HUES64 (cell line): Measurements from ENCODE around the gene UMAD1.
A peak's percentile ranks its signal among the peaks of the same experiment; 100 is the strongest.

Source experiments
- H3K27ac ChIP-seq: 2 replicates; pipeline ENCODE4 v1.7.0; 2013; ENCODE audit warnings: low read depth, low read length, inconsistent platforms
- H3K27me3 ChIP-seq: 2 replicates; pipeline ENCODE4 v1.6.1; 2013; ENCODE audit warnings: mild to moderate bottlenecking, low read length; ENCODE audit not compliant: insufficient read depth
- H3K36me3 ChIP-seq: 2 replicates; pipeline ENCODE4 v1.6.1; 2013; ENCODE audit warnings: mild to moderate bottlenecking, low read length; ENCODE audit not compliant: insufficient read depth
- H3K4me1 ChIP-seq: 2 replicates; pipeline ENCODE4 v1.6.1; 2013; ENCODE audit warnings: mild to moderate bottlenecking, low read length, moderate library complexity; ENCODE audit not compliant: insufficient read depth
- H3K4me3 ChIP-seq: 2 replicates; pipeline ENCODE4 v1.5.1; 2013; ENCODE audit warnings: mild to moderate bottlenecking, low read length, moderate library complexity
- H3K9ac ChIP-seq: 2 replicates; pipeline ENCODE4 v1.6.1; 2013; ENCODE audit warnings: mild to moderate bottlenecking, low read depth, low read length
- H3K9me3 ChIP-seq: 2 replicates; pipeline ENCODE4 v1.6.1; 2013; ENCODE audit warnings: low read depth, low read length; ENCODE audit not compliant: insufficient read depth
- whole genome bisulfite sequencing: fragments of 150-250, 120-280 bp; methylation state at CpG from one replicate; pipeline ENCODE4 v1.1.7; 2013; ENCODE audit warnings: missing lambda C conversion rate; 5-methylcytosine and 5-hydroxymethylcytosine counted together

UMAD1 gene

DNA sequence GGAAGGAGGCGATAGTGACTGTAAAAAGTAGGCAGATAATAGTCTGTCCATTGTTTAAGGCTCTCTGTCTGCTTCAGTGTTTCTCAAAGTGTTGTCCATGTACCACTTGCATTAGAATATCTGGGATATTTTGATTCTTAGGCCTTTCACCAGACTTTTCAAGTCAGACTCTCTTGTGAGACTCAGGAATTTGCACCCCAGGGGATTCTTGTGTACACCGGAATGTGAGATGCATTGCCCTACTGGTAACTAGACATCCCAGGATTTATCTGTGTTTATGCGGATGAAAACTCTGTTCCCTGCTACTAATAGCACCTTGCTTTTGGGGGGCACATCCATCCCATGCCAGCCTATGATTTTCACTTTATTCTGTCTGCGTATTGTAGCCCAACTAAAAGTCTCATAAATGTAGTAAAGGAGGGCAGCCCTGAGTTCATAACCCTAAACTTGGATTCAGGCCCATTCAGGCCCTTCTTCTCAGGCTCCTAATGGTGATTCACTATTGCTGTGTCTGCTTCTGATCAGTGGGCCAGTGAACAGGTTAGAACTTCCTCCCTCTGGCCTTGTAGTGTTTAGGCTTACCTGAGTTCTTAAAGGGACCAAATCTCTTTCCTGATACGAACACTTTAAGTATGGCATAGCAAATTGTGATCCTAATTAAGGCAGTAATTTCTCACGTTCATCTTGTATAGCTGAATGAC is 149.6 kb downstream of the UMAD1 start:
- WGBS = 95% methylated on average over 6 of the region's 6 CpGs
- H3K9ac ChIP-seq = no peak overlapping the region
- no peaks in the 10 kb centered on the region for H3K27me3 ChIP-seq
- no peaks in the 10 kb centered on the region for H3K36me3 ChIP-seq
- no peak overlapping the region for H3K4me3 ChIP-seq
- H3K9me3 ChIP-seq = no peaks in the 10 kb centered on the region
- peaks cover 47% of the 10 kb centered on the region for H3K4me1 ChIP-seq
- no peak overlapping the region for H3K27ac ChIP-seq

DNA sequence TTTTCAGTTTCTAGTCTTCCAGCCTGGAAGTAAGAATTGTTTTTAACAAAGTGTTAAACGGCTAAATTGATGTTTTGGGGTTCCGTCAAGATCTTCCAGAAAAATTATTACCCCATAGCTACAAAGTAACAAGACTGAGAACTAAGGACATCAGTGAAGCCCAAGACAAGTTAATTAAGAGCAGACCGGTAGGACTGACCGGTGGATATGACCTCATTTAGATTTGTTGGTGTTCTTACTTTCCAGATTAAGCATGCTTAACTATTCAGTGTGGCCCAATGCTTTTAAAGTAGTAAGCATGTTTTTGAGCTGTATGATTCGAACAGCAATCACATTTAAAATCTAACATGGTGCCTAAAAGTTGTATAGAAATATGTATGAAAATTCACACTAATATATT is 151.0 kb downstream of the UMAD1 start:
- Histone ChIP-seq H3K9me3 (no peaks in the 10 kb centered on the region), H3K36me3 (no peaks in the 10 kb centered on the region), H3K27ac (no peak overlapping the region), H3K4me3 (no peak overlapping the region), H3K27me3 (no peaks in the 10 kb centered on the region), H3K9ac (no peak overlapping the region), H3K4me1 (peaks cover 55% of the 10 kb centered on the region)
- WGBS = 93% methylated on average over 4 of the region's 5 CpGs

DNA sequence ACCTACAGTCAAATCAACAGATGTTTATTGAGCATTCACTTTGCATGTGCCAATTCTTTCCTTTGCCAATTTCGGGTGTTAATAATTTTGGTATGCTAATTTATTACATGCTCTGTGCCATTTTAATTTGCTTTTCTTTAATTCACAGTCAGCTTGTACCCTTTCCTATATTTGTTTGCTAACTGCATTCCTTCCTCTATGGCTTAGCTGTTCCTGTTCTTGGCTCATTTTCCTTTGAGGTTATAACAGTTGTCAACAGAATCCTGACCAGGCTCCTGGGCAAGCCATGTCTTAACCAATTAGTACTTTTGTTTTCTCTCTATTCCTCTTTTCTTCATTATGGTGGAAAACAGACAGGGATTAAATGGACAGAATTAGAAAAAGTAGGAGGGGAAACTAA is 151.5 kb downstream of the UMAD1 start:
- no peaks in the 10 kb centered on the region for H3K27me3 ChIP-seq
- H3K27ac ChIP-seq = peak overlapping the region; percentile 67; the same call in 1 of the 2 replicates
- no peak overlapping the region for H3K9ac ChIP-seq
- 0 out of 2 replicates have a peak, but pooled peaks cover 1% of the 10 kb centered on the region for H3K36me3 ChIP-seq
- H3K4me3 ChIP-seq = no peak overlapping the region
- no CpG with 5 or more reads among the region's 1 CpG for WGBS
- H3K4me1 ChIP-seq = peaks cover 55% of the 10 kb centered on the region
- no peaks in the 10 kb centered on the region for H3K9me3 ChIP-seq

DNA sequence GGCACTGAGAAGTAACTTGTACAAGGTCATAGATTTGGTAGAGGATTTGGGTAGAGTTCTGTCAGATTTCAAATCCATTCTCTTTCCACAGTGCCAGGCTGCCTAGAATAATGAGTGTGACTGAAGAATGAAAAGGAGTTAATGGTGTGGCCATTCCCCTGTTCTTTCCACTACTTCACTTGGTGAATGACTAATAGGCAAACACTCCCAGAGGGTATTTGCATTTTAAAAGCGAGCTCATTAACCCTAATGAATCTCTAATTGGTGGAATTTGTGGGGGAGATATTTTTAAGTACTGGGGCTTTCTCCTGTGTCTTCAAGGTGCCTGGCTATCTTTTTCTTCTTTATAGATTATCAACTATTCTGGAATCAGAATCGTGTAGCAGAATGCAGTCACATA is 152.7 kb downstream of the UMAD1 start:
- peak overlapping the region; percentile 77 for H3K27ac ChIP-seq
- peaks cover 55% of the 10 kb centered on the region for H3K4me1 ChIP-seq
- H3K9ac ChIP-seq = no peak overlapping the region
- 19% methylated on average over 2 of the region's 2 CpGs for whole genome bisulfite sequencing
- H3K27me3 ChIP-seq = no peaks in the 10 kb centered on the region
- H3K4me3 ChIP-seq = no peak overlapping the region
- 0 out of 2 replicates have a peak, but pooled peaks cover 3% of the 10 kb centered on the region for H3K36me3 ChIP-seq
- no peaks in the 10 kb centered on the region for H3K9me3 ChIP-seq

DNA sequence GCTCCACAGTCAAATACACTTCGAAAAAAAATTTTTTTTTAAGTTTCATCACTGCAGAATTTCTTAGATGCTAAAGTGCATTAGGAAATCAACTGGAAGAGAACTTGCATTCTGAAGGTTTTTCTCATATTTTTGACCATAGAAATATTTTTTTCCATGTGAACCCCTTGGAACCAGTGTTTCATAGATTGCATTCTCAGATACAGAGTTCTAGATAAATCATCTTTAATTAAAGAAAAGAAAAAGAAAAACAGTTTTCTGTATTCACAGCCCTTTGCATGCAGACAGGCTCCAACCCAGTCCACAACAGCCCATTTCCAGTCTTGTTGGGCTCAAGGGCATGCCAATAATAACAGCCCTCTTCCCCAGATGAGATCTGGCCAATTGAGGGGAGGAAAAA is 153.4 kb downstream of the UMAD1 start:
- H3K4me3 ChIP-seq = no peak overlapping the region
- H3K36me3 ChIP-seq = 0 out of 2 replicates have a peak, but pooled peaks cover 3% of the 10 kb centered on the region
- no CpG with 5 or more reads among the region's 1 CpG for WGBS
- H3K9ac ChIP-seq = no peak overlapping the region
- H3K27ac ChIP-seq = peak overlapping the region; percentile 77
- H3K4me1 ChIP-seq = peaks cover 54% of the 10 kb centered on the region
- no peaks in the 10 kb centered on the region for H3K27me3 ChIP-seq
- H3K9me3 ChIP-seq = no peaks in the 10 kb centered on the region

DNA sequence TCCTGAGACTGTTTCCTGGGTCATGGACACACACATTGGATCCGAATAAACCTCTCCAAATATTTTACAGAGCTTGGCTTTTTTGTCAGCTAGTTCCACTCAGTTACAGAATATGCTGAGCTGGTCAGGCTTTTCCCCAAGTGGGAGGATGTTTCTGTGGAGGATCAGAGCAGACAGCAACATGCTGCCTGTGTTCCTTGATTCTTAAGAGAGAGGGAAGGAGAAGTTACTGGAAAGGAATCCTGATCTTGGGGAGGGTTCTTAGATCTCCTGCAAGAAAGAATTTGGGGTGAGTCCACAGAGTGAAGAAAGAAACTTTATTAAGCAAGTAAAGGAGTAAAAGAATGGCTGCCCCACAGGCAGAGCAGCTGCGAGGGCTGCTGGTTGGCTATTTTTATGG is 154.7 kb downstream of the UMAD1 start:
- Histone ChIP-seq H3K36me3 (0 out of 2 replicates have a peak, but pooled peaks cover 3% of the 10 kb centered on the region), H3K4me1 (peaks cover 47% of the 10 kb centered on the region), H3K9me3 (no peaks in the 10 kb centered on the region), H3K9ac (no peak overlapping the region), H3K27ac (peak overlapping the region; percentile 32; the same call in 1 of the 2 replicates), H3K4me3 (no peak overlapping the region), H3K27me3 (no peaks in the 10 kb centered on the region)
- 89% methylated on average over 2 of the region's 2 CpGs for WGBS

DNA sequence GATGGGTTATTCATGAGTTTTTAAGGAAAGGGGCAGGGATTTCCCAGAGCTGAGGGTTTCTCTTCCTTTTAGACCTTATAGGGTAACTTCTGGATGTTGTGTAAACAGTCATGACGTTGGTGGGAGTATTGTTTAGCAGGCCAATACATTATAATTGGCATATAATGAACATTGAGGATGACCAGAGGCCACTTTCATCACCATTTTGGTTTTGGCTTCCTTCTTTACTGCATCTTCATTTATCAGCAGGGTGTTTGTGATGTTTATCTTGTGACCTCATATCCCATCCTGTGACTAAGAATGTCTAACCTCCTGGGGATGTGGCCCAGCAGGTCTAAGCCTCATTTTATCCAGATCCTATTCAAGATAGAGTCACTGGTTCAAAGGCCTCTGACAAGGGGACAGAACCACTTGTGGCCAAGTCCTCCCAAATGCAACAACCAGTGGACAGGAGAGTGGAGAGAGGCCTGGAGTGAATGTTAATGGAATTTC is 155.1 kb downstream of the UMAD1 start:
- Histone ChIP-seq H3K9ac (no peak overlapping the region), H3K27me3 (no peaks in the 10 kb centered on the region)
- 80% methylated on average over 1 of the region's 1 CpG for WGBS

DNA sequence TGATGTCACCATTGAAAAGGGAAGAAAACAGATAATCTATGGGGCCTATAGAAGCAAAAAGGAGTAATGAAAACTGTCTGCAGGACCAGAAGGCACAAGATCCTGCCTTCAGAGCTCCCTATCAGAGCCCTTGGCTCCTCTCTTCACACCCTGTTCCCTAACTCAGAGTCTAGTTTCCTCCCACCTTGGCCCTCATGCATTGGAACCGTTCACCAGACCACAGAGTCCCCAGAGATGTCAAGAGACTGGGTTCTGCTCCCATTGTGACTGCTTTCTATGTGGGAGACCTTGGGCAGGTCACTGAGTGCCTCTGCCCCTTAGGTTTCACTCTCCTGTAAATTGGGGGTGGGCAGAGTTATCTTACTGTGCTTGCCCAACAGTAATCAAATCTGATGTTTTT is 158.0 kb downstream of the UMAD1 start:
- H3K27ac ChIP-seq = no peak overlapping the region
- peaks cover 28% of the 10 kb centered on the region for H3K4me1 ChIP-seq
- H3K36me3 ChIP-seq = 0 out of 2 replicates have a peak, but pooled peaks cover 3% of the 10 kb centered on the region
- H3K27me3 ChIP-seq = no peaks in the 10 kb centered on the region
- H3K9ac ChIP-seq = no peak overlapping the region
- H3K4me3 ChIP-seq = no peak overlapping the region
- no peaks in the 10 kb centered on the region for H3K9me3 ChIP-seq
- 80% methylated on average over 1 of the region's 1 CpG for WGBS

More for the DNA sequence above, 155.1 kb downstream of the UMAD1 start:
- 0 out of 2 replicates have a peak, but pooled peaks cover 3% of the 10 kb centered on the region for H3K36me3 ChIP-seq
- H3K9me3 ChIP-seq = no peaks in the 10 kb centered on the region
- H3K4me3 ChIP-seq = no peak overlapping the region
- H3K4me1 ChIP-seq = peaks cover 47% of the 10 kb centered on the region
- H3K27ac ChIP-seq = no peak overlapping the region

DNA sequence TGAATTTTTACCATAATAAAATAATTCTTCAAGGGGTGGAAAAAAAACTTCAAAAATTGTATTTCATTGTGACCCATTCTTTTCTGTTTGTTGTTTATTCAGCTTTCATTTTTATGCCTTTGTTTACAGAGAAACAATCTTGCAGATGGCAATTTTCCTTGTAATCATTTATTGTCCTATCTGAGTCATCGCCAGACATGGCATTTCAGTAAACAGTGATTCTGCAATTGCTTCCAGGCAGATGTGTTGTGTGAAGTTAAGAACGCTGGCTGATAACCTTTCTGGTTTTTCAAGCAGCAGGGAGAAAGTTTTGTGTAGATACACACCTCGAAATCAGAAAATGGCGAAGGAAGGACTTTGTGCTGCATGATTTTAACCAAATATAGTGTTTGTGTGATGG is 158.6 kb downstream of the UMAD1 start:
- H3K27ac ChIP-seq = no peak overlapping the region
- H3K4me1 ChIP-seq = peaks cover 27% of the 10 kb centered on the region
- whole genome bisulfite sequencing = 91% methylated on average over 4 of the region's 4 CpGs
- 0 out of 2 replicates have a peak, but pooled peaks cover 3% of the 10 kb centered on the region for H3K36me3 ChIP-seq
- H3K9me3 ChIP-seq = no peaks in the 10 kb centered on the region
- no peaks in the 10 kb centered on the region for H3K27me3 ChIP-seq
- H3K4me3 ChIP-seq = no peak overlapping the region
- no peak overlapping the region for H3K9ac ChIP-seq

DNA sequence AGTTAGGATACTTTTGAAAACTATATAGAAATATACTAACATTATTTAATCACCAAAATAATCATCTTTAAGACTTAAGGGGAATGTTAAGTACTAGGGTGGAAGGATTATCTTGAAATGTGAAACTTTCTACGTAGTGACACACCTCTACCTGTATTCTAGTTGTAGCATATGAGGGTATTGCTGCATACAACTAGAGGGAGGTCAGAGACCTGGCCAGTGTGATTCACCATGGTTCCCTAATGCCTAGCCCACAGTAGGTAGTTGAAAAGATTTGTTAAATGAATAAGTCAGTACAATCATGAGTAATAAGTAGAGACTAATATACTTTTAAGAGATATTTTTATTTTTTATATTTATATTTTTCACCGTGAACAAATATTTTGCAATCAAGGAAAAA is 162.0 kb downstream of the UMAD1 start:
- Histone ChIP-seq H3K4me1 (peaks cover 8% of the 10 kb centered on the region; the same call in 1 of the 2 replicates), H3K36me3 (no peaks in the 10 kb centered on the region), H3K9ac (no peak overlapping the region), H3K27me3 (no peaks in the 10 kb centered on the region), H3K27ac (no peak overlapping the region), H3K4me3 (no peak overlapping the region), H3K9me3 (no peaks in the 10 kb centered on the region)
- 100% methylated on average over 1 of the region's 2 CpGs for WGBS

DNA sequence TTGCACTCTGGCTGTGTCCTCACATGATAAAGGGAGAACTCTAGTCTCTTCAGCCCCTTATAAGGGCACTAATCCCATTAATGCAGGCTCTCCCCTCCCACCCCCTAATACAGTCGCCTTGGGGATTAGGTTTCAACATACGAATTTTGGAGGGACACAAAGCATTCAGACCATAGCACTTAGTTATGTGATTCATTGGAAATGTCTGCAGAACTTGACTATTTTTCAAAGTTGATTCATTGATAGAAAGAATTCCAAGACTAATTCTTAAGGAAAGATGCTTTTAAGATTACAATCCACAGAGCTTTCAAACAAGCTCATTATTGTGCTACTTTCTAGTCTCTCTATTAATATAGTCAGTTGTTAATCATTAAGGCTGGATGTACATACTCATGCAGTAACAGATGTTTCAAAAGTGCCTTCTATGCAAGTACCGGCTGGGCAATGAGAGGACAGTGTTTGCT is 163.2 kb downstream of the UMAD1 start:
- Histone ChIP-seq H3K36me3 (no peaks in the 10 kb centered on the region), H3K4me3 (no peak overlapping the region), H3K9me3 (no peaks in the 10 kb centered on the region), H3K4me1 (peaks cover 8% of the 10 kb centered on the region; the same call in 1 of the 2 replicates), H3K27ac (no peak overlapping the region), H3K9ac (no peak overlapping the region), H3K27me3 (no peaks in the 10 kb centered on the region)
- 86% methylated on average over 2 of the region's 3 CpGs for WGBS
